HepG2 (cell line): Measurements from ENCODE around the gene RTP5. TPM values are rescaled to one million over a fixed set of nuclear protein-coding genes. Genes with fewer than 3 reads are reported as not detected.

Source experiments
- ATAC-seq: fragments of 200-7000 bp; cut with Tn5 transposase; 3 replicates; pipeline ENCODE4 v1.9.1; 2020; ENCODE audit warnings: mild to moderate bottlenecking, moderate library complexity
- BruUV-seq: library from RNA; stranded (reverse); fragments of 400-500 nt; replicated peaks from 2 replicates; lab custom pipeline; 2021; lab: Mats Ljungman, UMichigan
- CTCF ChIA-PET: fragments of 300-600 bp; formaldehyde crosslinking; extraction: SDS; loops from one replicate; lab custom pipeline; 2021; ENCODE audit warnings: low total read pairs, inconsistent platforms, low intra/inter-chr PET ratio; lab: Yijun Ruan, JAX
- POLR2A ChIA-PET: fragments of 350-600 bp; sonication (Branson Sonifier 250); formaldehyde crosslinking; loops from one replicate; lab custom pipeline; 2020; ENCODE audit warnings: antibody characterized with exemption, inconsistent platforms; lab: Yijun Ruan, JAX
- DNase-seq: peaks from one replicate; pipeline ENCODE4 v3.0.0-alpha.2; 2015; ENCODE audit warnings: low spot score
- FAIRE-seq: peaks from 3 replicates; lab custom pipeline; 2011; peaks lifted over from hg19 to GRCh38; lab: Jason Lieb, UNC
- H2AFZ ChIP-seq: one replicate; pipeline ENCODE4 v1.6.1; 2011; ENCODE audit warnings: low read length, inconsistent platforms
- H3K27ac ChIP-seq: fragments of 300-600 bp; 3 replicates; pipeline ENCODE4 v1.8.0; 2011; ENCODE audit warnings: mixed run types, mild to moderate bottlenecking, mixed read lengths, low read length, inconsistent platforms; ENCODE audit not compliant: insufficient read depth; ENCODE audit errors: extremely low read length
- H3K27me3 ChIP-seq, 2 experiments: fragments of 200-600 bp in 1 of 2; 2 replicates in 1 of 2; 3 replicates in 1 of 2; pipeline versions ENCODE4 v1.6.0 to v1.8.0; 2011; ENCODE audit warnings: low read length in 2 of 2, mild to moderate bottlenecking in 2 of 2, moderate library complexity in 2 of 2, inconsistent platforms in 1 of 2; ENCODE audit not compliant: insufficient read depth in 2 of 2, control insufficient read depth in 1 of 2
- H3K36me3 ChIP-seq, 2 experiments: fragments of 200-600 bp in 1 of 2; replicated peaks in 1 of 2; 2 replicates in 1 of 2; 3 replicates in 1 of 2; pipeline versions ENCODE4 v1.5.1 to v1.8.0; 2011; ENCODE audit warnings: low read length in 2 of 2, inconsistent platforms in 1 of 2; ENCODE audit not compliant: insufficient read depth in 2 of 2, control insufficient read depth in 1 of 2
- H3K4me1 ChIP-seq: 2 replicates; pipeline ENCODE4 v1.5.1; 2012; ENCODE audit warnings: low read length, inconsistent platforms; ENCODE audit not compliant: insufficient read depth
- H3K4me2 ChIP-seq: 2 replicates; pipeline ENCODE4 v1.6.0; 2011; ENCODE audit warnings: low read depth, low read length, inconsistent platforms
- H3K4me3 ChIP-seq, 3 experiments: fragments of 200-600 bp in 1 of 3; sonication (generic), shearing (Covaris generic) in 1 of 3; replicated peaks in 1 of 3; 2 replicates each; pipeline ENCODE4 v1.5.1; 2011 to 2016; ENCODE audit warnings: low read length in 3 of 3, inconsistent platforms in 2 of 3, low read depth in 2 of 3, mild to moderate bottlenecking in 2 of 3, control low read depth in 1 of 3, mixed read lengths in 1 of 3; ENCODE audit not compliant: insufficient read depth in 1 of 3
- H3K79me2 ChIP-seq: one replicate; pipeline ENCODE4 v1.6.1; 2011; ENCODE audit warnings: low read length, inconsistent platforms; ENCODE audit not compliant: insufficient read depth
- H3K9ac ChIP-seq: 2 replicates; pipeline ENCODE4 v1.6.0; 2011; ENCODE audit warnings: mild to moderate bottlenecking, low read depth, low read length, inconsistent platforms; ENCODE audit not compliant: insufficient read depth
- H3K9me3 ChIP-seq: 2 replicates; pipeline ENCODE4 v1.5.1; 2012; ENCODE audit warnings: mild to moderate bottlenecking, low read length
- H4K20me1 ChIP-seq: 2 replicates; pipeline ENCODE4 v1.6.0; 2011; ENCODE audit warnings: inconsistent platforms, mild to moderate bottlenecking, low read length, moderate library complexity; ENCODE audit not compliant: insufficient read depth
- AFF4 ChIP-seq: sonication (generic); formaldehyde crosslinking; IDR thresholded peaks from 2 replicates; pipeline ENCODE4 v1.4.0; 2020; ENCODE audit warnings: missing genetic modification reagents
- BATF2 ChIP-seq: sonication (generic); formaldehyde crosslinking; IDR thresholded peaks from 2 replicates; pipeline ENCODE4 v1.8.0; 2022; ENCODE audit warnings: mild to moderate bottlenecking, missing genetic modification reagents, moderate library complexity
- CBX2 ChIP-seq, 2 experiments: fragments of 200-600 bp in 1 of 2; sonication (generic); formaldehyde crosslinking in 1 of 2; IDR thresholded peaks; 2 replicates each; pipeline versions ENCODE4 v1.7.0 to v1.8.1; 2018 to 2022; ENCODE audit warnings: low read depth in 2 of 2, low read length in 1 of 2, mild to moderate bottlenecking in 1 of 2, missing genetic modification reagents in 1 of 2
- CHD2 ChIP-seq: IDR thresholded peaks from 2 replicates; pipeline ENCODE4 v1.6.1; 2011; ENCODE audit warnings: low read depth, low read length, improper control_type of control experiment
- CREBL2 ChIP-seq: sonication (generic); formaldehyde crosslinking; IDR thresholded peaks from 2 replicates; pipeline ENCODE4 v1.8.1; 2023; ENCODE audit warnings: missing genetic modification reagents, mild to moderate bottlenecking, borderline replicate concordance
- FOXP1 ChIP-seq, 2 experiments: fragments of 450-650 bp in 1 of 2; IDR thresholded peaks; 2 replicates each; pipeline ENCODE4 v1.6.1; 2017 to 2018; ENCODE audit warnings: antibody characterized with exemption in 1 of 2
- KDM5B ChIP-seq: sonication (generic); formaldehyde crosslinking; IDR thresholded peaks from 2 replicates; pipeline ENCODE4 v1.4.0; 2020; ENCODE audit warnings: missing genetic modification reagents, mild to moderate bottlenecking, borderline replicate concordance
- MZF1 ChIP-seq: sonication (generic); formaldehyde crosslinking; IDR thresholded peaks from 2 replicates; pipeline ENCODE4 v1.8.1; 2023; ENCODE audit warnings: mild to moderate bottlenecking, missing genetic modification reagents, borderline replicate concordance
- PCBP2 ChIP-seq: fragments of 200-400 bp; formaldehyde crosslinking; optimal IDR thresholded peaks from 2 replicates; pipeline ENCODE3; 2018; ENCODE audit warnings: low read length, low read depth; ENCODE audit not compliant: poor library complexity, severe bottlenecking
- RNF2 ChIP-seq: fragments of 450-650 bp; conservative IDR thresholded peaks from 2 replicates; pipeline ENCODE4 v1.6.1; 2016; ENCODE audit warnings: low read depth
- SCMH1 ChIP-seq: sonication (generic); formaldehyde crosslinking; IDR thresholded peaks from 2 replicates; pipeline ENCODE4 v1.9.0; 2021; ENCODE audit warnings: missing genetic modification reagents, mild to moderate bottlenecking, borderline replicate concordance
- TRIM24 ChIP-seq: sonication (generic); formaldehyde crosslinking; IDR thresholded peaks from 2 replicates; pipeline ENCODE4 v1.8.0; 2022; ENCODE audit warnings: mild to moderate bottlenecking, missing genetic modification reagents
- YEATS4 ChIP-seq: sonication (generic); formaldehyde crosslinking; IDR thresholded peaks from 2 replicates; pipeline ENCODE4 v1.4.0; 2020; ENCODE audit warnings: missing genetic modification reagents, borderline replicate concordance
- ZFP82 ChIP-seq: sonication (generic); formaldehyde crosslinking; IDR thresholded peaks from 2 replicates; pipeline ENCODE4 v1.5.1; 2020; ENCODE audit warnings: mild to moderate bottlenecking, missing genetic modification reagents, borderline replicate concordance
- ZNF296 ChIP-seq: sonication (generic); formaldehyde crosslinking; conservative IDR thresholded peaks from 2 replicates; pipeline ENCODE4 v1.5.0; 2020; ENCODE audit warnings: mild to moderate bottlenecking, missing genetic modification reagents
- ZNF33B ChIP-seq: sonication (generic); formaldehyde crosslinking; IDR thresholded peaks from 2 replicates; pipeline ENCODE4 v1.5.1; 2020; ENCODE audit warnings: mild to moderate bottlenecking, missing genetic modification reagents
- ZNF510 ChIP-seq: sonication (generic); formaldehyde crosslinking; IDR thresholded peaks from 2 replicates; pipeline ENCODE4 v1.4.0; 2020; ENCODE audit warnings: low read depth, mild to moderate bottlenecking, missing genetic modification reagents
- ZNF552 ChIP-seq: sonication (generic); formaldehyde crosslinking; IDR thresholded peaks from 2 replicates; pipeline ENCODE4 v1.9.0; 2022; ENCODE audit warnings: missing genetic modification reagents, mild to moderate bottlenecking, borderline replicate concordance
- ZNF607 ChIP-seq: sonication (generic); formaldehyde crosslinking; IDR thresholded peaks from 2 replicates; pipeline ENCODE4 v1.5.1; 2020; ENCODE audit warnings: missing genetic modification reagents, mild to moderate bottlenecking, borderline replicate concordance
- ZNF83 ChIP-seq: sonication (generic); formaldehyde crosslinking; IDR thresholded peaks from 2 replicates; pipeline ENCODE4 v1.4.0; 2020; ENCODE audit warnings: missing genetic modification reagents, mild to moderate bottlenecking, borderline replicate concordance
- ZNF839 ChIP-seq: sonication (generic); formaldehyde crosslinking; IDR thresholded peaks from 2 replicates; pipeline ENCODE4 v1.4.0; 2020; ENCODE audit warnings: missing genetic modification reagents, mild to moderate bottlenecking, borderline replicate concordance
- WGBS: methylation state at CpG from one replicate; pipeline ENCODE4 v1.1.6; 2017; ENCODE audit warnings: low lambda C conversion rate; 5-methylcytosine and 5-hydroxymethylcytosine counted together
- in situ Hi-C: cut with HindIII; loops from 2 replicates; pipeline ENCODE4 v1.10.0; 2017; ENCODE audit warnings: low pct_unique_long_range_greater_than_20kb; ENCODE audit not compliant: extremely low pct_ligation_motif_present
- intact Hi-C: fragments of 100-400 bp; cut with micrococcal nuclease; formaldehyde crosslinking; loops from one replicate; pipeline ENCODE4 v1.10.0; 2022; ENCODE audit not compliant: unreplicated experiment
- polyA plus RNA-seq, 8 experiments: library from polyadenylated mRNA; depleted of rRNA in 3 of 8; stranded (reverse) in 7 of 8; unstranded in 1 of 8; fragments of >200 nt; fragmentation: Illumina TruSeq in 4 of 8; extraction: Trizol in 4 of 8; gene quantifications; 2 replicates each; pipeline versions ENCODE4 v1.2.1 to v1.2.3, GENCODE V29; 2011 to 2016; ENCODE audit warnings: low read depth in 4 of 8, missing spikeins in 1 of 8, mixed read lengths in 1 of 8; ENCODE audit not compliant: insufficient read depth in 1 of 8
- total RNA-seq, 5 experiments: library from RNA; depleted of rRNA; stranded (reverse); fragments of >200 nt; fragmentation: Illumina TruSeq; extraction: Trizol; gene quantifications; 2 replicates each; pipeline ENCODE4 v1.2.3, GENCODE V29; 2016; ENCODE audit warnings: low read depth in 1 of 5

The RTP5 gene
- total and polyA plus RNA-seq, 2 of the 13 experiments (the other 11 are each of a cell fraction or from before 2014, with no cell fraction given) = not detected

- Histone ChIP-seq H3K9ac (no peak overlapping the region), H3K27ac (no peak overlapping the region), H3K4me1 (peaks cover under 1% of the 10 kb centered on the region; the same call in 1 of the 2 replicates), H3K27me3 (peaks cover 11 to 86% of the 10 kb centered on the region in 2 experiments; a peak in 4 of 5 replicates), H3K4me2 (no peak overlapping the region), H3K79me2 (no peaks in the 10 kb centered on the region), H2AFZ (no peak overlapping the region), H3K4me3 (no peak overlapping the region), H4K20me1 (0 out of 2 replicates have a peak, but pooled peaks cover 5% of the 10 kb centered on the region), H3K9me3 (no peaks in the 10 kb centered on the region), H3K36me3 (no peaks in the 10 kb centered on the region)
- CTCF ChIA-PET = no interaction called here
- 80% methylated on average over 5 of the region's 5 CpGs for WGBS
- BruUV-seq = no TSS peak
- DNase-seq (no peak), FAIRE-seq (no peak), ATAC-seq (no peak)
- in situ Hi-C loops = no loop called here
- POLR2A ChIA-PET = no interaction called here
- intact Hi-C loops = no loop called here
- TF ChIP-seq AFF4 (CRISPR knock-in tag) (no peak), MZF1 (CRISPR knock-in tag) (0 out of 2 replicates have a peak, but pooled peaks have one; percentile 32), CREBL2 (CRISPR knock-in tag) (no peak), ZFP82 (CRISPR knock-in tag) (no peak), CHD2 (no peak), RNF2 (no peak), FOXP1 (IDR thresholded peaks at IDR 0.05) (peak; percentile 30; the same call in 1 of the 2 replicates), FOXP1 (CRISPR knock-in tag; IDR thresholded peaks at IDR 0.05) (no peak), ZNF33B (no peak), CBX2 (IDR thresholded peaks at IDR 0.05; ENCODE audit: low read depth, low read length) (no peak), CBX2 (CRISPR knock-in tag; IDR thresholded peaks at IDR 0.05; ENCODE audit: low read depth) (no peak), YEATS4 (CRISPR knock-in tag) (no peak), ZNF296 (no peak), ZNF552 (CRISPR knock-in tag) (no peak), ZNF510 (CRISPR knock-in tag) (no peak), ZNF83 (CRISPR knock-in tag) (no peak), SCMH1 (no peak), TRIM24 (CRISPR knock-in tag) (0 out of 2 replicates have a peak, but pooled peaks have one; percentile 31), ZNF607 (CRISPR knock-in tag) (no peak), ZNF839 (CRISPR knock-in tag) (no peak), KDM5B (no peak), BATF2 (0 out of 2 replicates have a peak, but pooled peaks have one; percentile 30), PCBP2 (no peak)
These were observed 4.7 kb upstream of the RTP5 start for GRCh38 chr2:241864850-241865213.
